Measurements from ENCODE around the gene LPIN1. TPM values are rescaled to one million over a fixed set of nuclear protein-coding genes. Genes with fewer than 3 reads are reported as not detected.

The LPIN1 gene
- total and polyA plus RNA-seq, 2 of the 8 experiments (the other 6 are each of a cell fraction or from before 2014, with no cell fraction given) = 4.3 to 9.8 TPM

GRCh38 chr2:11853197-11853588, 106.8 kb downstream of the LPIN1 start:
- Histone ChIP-seq H3K14ac (ENCODE audit: insufficient read length) (no peak overlapping the region), H3K23me2 (ENCODE audit: low read depth, low read length) (no peaks in the 10 kb centered on the region), H3K4ac (replicated peaks; ENCODE audit: insufficient read length, low read depth, low read length) (no peak overlapping the region), H2AFZ (ENCODE audit: low read length) (no peak overlapping the region), H4K91ac (replicated peaks; ENCODE audit: insufficient read length, low read length) (no peak overlapping the region), H3K23ac (ENCODE audit: insufficient read length) (no peak overlapping the region), H3K4me1 (replicated peaks in 1 of 4; ENCODE audit: control insufficient read depth in 3 of 4, insufficient read depth in 4 of 4, low read length in 3 of 4) (peaks cover 0 to 7% (median 2%) of the 10 kb centered on the region in 4 experiments; a peak in 2 of 7 replicates), H3K9ac (replicated peaks in 1 of 4; ENCODE audit: extremely low read depth in 1 of 4, low read depth in 3 of 4, low read length in 3 of 4) (no peak overlapping the region), H2BK15ac (ENCODE audit: low read length) (no peak overlapping the region), H3K79me2 (ENCODE audit: control insufficient read depth in 1 of 2, insufficient read depth in 2 of 2, low read length in 2 of 2) (no peaks in the 10 kb centered on the region), H2BK20ac (ENCODE audit: low read length) (no peak overlapping the region), H2BK12ac (ENCODE audit: low read depth, low read length) (no peak overlapping the region), H4K20me1 (replicated peaks in 1 of 2; ENCODE audit: control insufficient read depth in 1 of 2, insufficient read depth in 2 of 2, low read length in 2 of 2) (no peaks in the 10 kb centered on the region), H3K79me1 (ENCODE audit: low read depth, low read length) (no peaks in the 10 kb centered on the region), H2BK120ac (replicated peaks; ENCODE audit: low read depth, low read length) (no peak overlapping the region), H4K8ac (ENCODE audit: extremely low read depth, insufficient read depth, low read length) (no peak overlapping the region), H4K5ac (ENCODE audit: insufficient read length, low read depth, low read length) (no peak overlapping the region), H3K18ac (ENCODE audit: extremely low read depth, low read length) (no peak overlapping the region), H3K9me3 (ENCODE audit: insufficient read depth in 2 of 2, low read depth in 1 of 2, low read length in 1 of 2) (peaks cover 11 to 16% of the 10 kb centered on the region in 2 experiments), H2AK5ac (ENCODE audit: low read depth, low read length) (no peak overlapping the region), H3K27me3 (replicated peaks in 1 of 4; ENCODE audit: control insufficient read depth in 3 of 4, extremely low read depth in 1 of 4, insufficient read depth in 3 of 4, low read length in 3 of 4) (no peaks in the 10 kb centered on the region), H3K36me3 (ENCODE audit: control insufficient read depth in 2 of 4, insufficient read depth in 4 of 4, low read length in 3 of 4) (no peaks in the 10 kb centered on the region), H3K4me3 (ENCODE audit: extremely low read depth in 1 of 4, insufficient read depth in 2 of 4, low read depth in 3 of 4, low read length in 4 of 4) (no peak overlapping the region), H2BK5ac (ENCODE audit: low read depth, low read length) (no peak overlapping the region), H3K27ac (ENCODE audit: low read depth, low read length) (no peak overlapping the region), H3K4me2 (ENCODE audit: insufficient read depth in 1 of 2, low read depth in 2 of 2, low read length in 2 of 2) (no peak overlapping the region), H3K56ac (replicated peaks; ENCODE audit: insufficient read length, low read depth, low read length) (no peak overlapping the region)
- no peak for FAIRE-seq
- ChIA-PET POLR2A (ENCODE audit: partially characterized antibody) (no interaction called here), CTCF (ENCODE audit: partially characterized antibody) (no interaction called here)
- no peak for DNase-seq (ENCODE audit: low read depth in 1 of 2, low spot score in 2 of 2)
- 91% methylated on average over 5 of the region's 5 CpGs; no CpG with 5 or more reads in 1 of the 2 experiments for WGBS, 2 experiments (ENCODE audit: extremely low coverage in 1 of 2, insufficient coverage in 1 of 2, insufficient read length in 1 of 2, insufficient replicate concordance in 2 of 2, low coverage in 1 of 2, low lambda C conversion rate in 2 of 2, missing lambda C conversion rate in 1 of 2)
- TF ChIP-seq BRCA1 (IDR thresholded peaks at IDR 0.05; ENCODE audit: low read depth, low read length) (no peak), TBP (IDR thresholded peaks at IDR 0.05; ENCODE audit: low read depth, low read length) (no peak), YY1 (IDR thresholded peaks at IDR 0.05; ENCODE audit: low read depth, low read length) (no peak), E2F6 (IDR thresholded peaks at IDR 0.05) (no peak), CTBP2 (IDR thresholded peaks at IDR 0.05; ENCODE audit: borderline replicate concordance, insufficient read depth, insufficient read length, low read length) (no peak), POLR2AphosphoS5 (IDR thresholded peaks at IDR 0.05; ENCODE audit: low read depth, low read length) (no peak), USF2 (IDR thresholded peaks at IDR 0.05; ENCODE audit: low read length) (no peak), SAP30 (IDR thresholded peaks at IDR 0.05; ENCODE audit: insufficient read depth, insufficient replicate concordance, low read length) (no peak), GTF2F1 (IDR thresholded peaks at IDR 0.05; ENCODE audit: borderline replicate concordance, low read depth, low read length) (no peak), SP1 (IDR thresholded peaks at IDR 0.05; ENCODE audit: low read depth, low read length) (no peak), RBBP5 (IDR thresholded peaks at IDR 0.05; ENCODE audit: borderline replicate concordance, low read depth, low read length) (no peak), MAX (IDR thresholded peaks at IDR 0.05) (no peak), GABPA (IDR thresholded peaks at IDR 0.05; ENCODE audit: borderline replicate concordance, insufficient read depth, low read length) (no peak)

Data from H1 (cell line).